SK-N-SH treated with all-trans-retinoic acid at 6 μM for 48 hours (cell line): ENCODE data around the gene ENPP3.

Experiments
- ATAC-seq: fragments of 200-7000 bp; cut with Tn5 transposase; 3 replicates; pipeline ENCODE4 v1.9.1; 2020; ENCODE audit warnings: mild to moderate bottlenecking, moderate library complexity
- ARNTL ChIP-seq: fragments of 450-650 bp; formaldehyde crosslinking; IDR thresholded peaks from 2 replicates; pipeline ENCODE4 v1.5.0; 2020; ENCODE audit warnings: low read depth, mild to moderate bottlenecking, moderate library complexity, borderline replicate concordance
- BACH2 ChIP-seq: fragments of 250-450 bp; sonication (Bioruptor Pico); IDR thresholded peaks from 2 replicates; pipeline ENCODE4 v1.9.0; 2021; ENCODE audit warnings: mild to moderate bottlenecking, borderline replicate concordance
- CREB5 ChIP-seq: fragments of 250-450 bp; sonication (Bioruptor Pico); IDR thresholded peaks from 2 replicates; pipeline ENCODE4 v1.5.1; 2020; ENCODE audit warnings: low read depth, mild to moderate bottlenecking, moderate library complexity
- CSDC2 ChIP-seq: fragments of 250-450 bp; sonication (Bioruptor Pico); IDR thresholded peaks from 2 replicates; pipeline ENCODE4 v1.5.0; 2020; ENCODE audit warnings: mild to moderate bottlenecking, moderate library complexity
- CSRNP3 ChIP-seq: fragments of 250-450 bp; sonication (Bioruptor Pico); IDR thresholded peaks from 2 replicates; pipeline ENCODE4 v1.5.1; 2021; ENCODE audit warnings: mild to moderate bottlenecking, moderate library complexity
- ESRRG ChIP-seq: fragments of 250-450 bp; sonication (Bioruptor Pico); IDR thresholded peaks from 2 replicates; pipeline ENCODE4 v1.6.1; 2021; ENCODE audit warnings: mild to moderate bottlenecking
- GLIS3 ChIP-seq: fragments of 250-450 bp; sonication (Bioruptor Pico); IDR thresholded peaks from 2 replicates; pipeline ENCODE4 v1.5.0; 2020; ENCODE audit warnings: mild to moderate bottlenecking, moderate library complexity
- ISL1 ChIP-seq: fragments of 250-450 bp; sonication (Bioruptor Pico); IDR thresholded peaks from 2 replicates; pipeline ENCODE4 v2.1.2; 2022; ENCODE audit warnings: mild to moderate bottlenecking, moderate library complexity
- PATZ1 ChIP-seq: fragments of 250-450 bp; sonication (Bioruptor Pico); IDR thresholded peaks from 2 replicates; pipeline ENCODE4 v1.8.0; 2020; ENCODE audit warnings: mild to moderate bottlenecking, moderate library complexity, borderline replicate concordance
- POU6F1 ChIP-seq: fragments of 250-450 bp; sonication (Bioruptor Pico); IDR thresholded peaks from 2 replicates; pipeline ENCODE4 v1.8.0; 2021; ENCODE audit warnings: low read depth, mild to moderate bottlenecking, moderate library complexity, borderline replicate concordance
- PPARA ChIP-seq: fragments of 250-450 bp; sonication (Bioruptor Pico); IDR thresholded peaks from 2 replicates; pipeline ENCODE4 v1.5.0; 2020; ENCODE audit warnings: mild to moderate bottlenecking, borderline replicate concordance
- RARB ChIP-seq: fragments of 250-450 bp; sonication (Bioruptor Pico); IDR thresholded peaks from 2 replicates; pipeline ENCODE4 v1.8.0; 2021; ENCODE audit warnings: mild to moderate bottlenecking, moderate library complexity
- TCF4 ChIP-seq: fragments of 250-450 bp; sonication (Bioruptor Pico); IDR thresholded peaks from 2 replicates; pipeline ENCODE4 v1.8.0; 2021; ENCODE audit warnings: mild to moderate bottlenecking, moderate library complexity, borderline replicate concordance
- TOX ChIP-seq: fragments of 250-450 bp; sonication (Bioruptor Pico); IDR thresholded peaks from 2 replicates; pipeline ENCODE4 v1.8.0; 2021; ENCODE audit warnings: mild to moderate bottlenecking, moderate library complexity, borderline replicate concordance
- TSHZ2 ChIP-seq: fragments of 250-450 bp; sonication (Bioruptor Pico); IDR thresholded peaks from 2 replicates; pipeline ENCODE4 v1.5.0; 2020; ENCODE audit warnings: mild to moderate bottlenecking, moderate library complexity
- ZC3H10 ChIP-seq: fragments of 250-450 bp; sonication (Bioruptor Pico); IDR thresholded peaks from 2 replicates; pipeline ENCODE4 v1.5.1; 2021; ENCODE audit warnings: mild to moderate bottlenecking, moderate library complexity
- ZFP3 ChIP-seq: fragments of 250-450 bp; sonication (Bioruptor Pico); IDR thresholded peaks from 2 replicates; pipeline ENCODE4 v1.5.0; 2020; ENCODE audit warnings: mild to moderate bottlenecking, moderate library complexity
- ZFP30 ChIP-seq: fragments of 450-650 bp; formaldehyde crosslinking; IDR thresholded peaks from 2 replicates; pipeline ENCODE4 v1.5.0; 2022; ENCODE audit warnings: mild to moderate bottlenecking, moderate library complexity
- ZNF565 ChIP-seq: fragments of 450-650 bp; formaldehyde crosslinking; conservative IDR thresholded peaks from 2 replicates; pipeline ENCODE4 v1.5.0; 2020; ENCODE audit warnings: low read depth, mild to moderate bottlenecking, moderate library complexity
- ZNF70 ChIP-seq: fragments of 450-650 bp; formaldehyde crosslinking; IDR thresholded peaks from 2 replicates; pipeline ENCODE4 v1.5.0; 2020; ENCODE audit warnings: mild to moderate bottlenecking, moderate library complexity
- ZNF8 ChIP-seq: fragments of 450-650 bp; formaldehyde crosslinking; IDR thresholded peaks from 2 replicates; pipeline ENCODE4 v1.5.0; 2020; ENCODE audit warnings: mild to moderate bottlenecking, moderate library complexity

Gene ENPP3

GRCh38 chr6:131642565-131642964, 5.5 kb downstream of the ENPP3 start:
- no peak for ATAC-seq
- TF ChIP-seq GLIS3 (CRISPR knock-in tag) (no peak), CSRNP3 (CRISPR knock-in tag) (no peak), CSDC2 (CRISPR knock-in tag) (no peak)

- no peak for ATAC-seq
- no peak for TF ChIP-seq ESRRG (CRISPR knock-in tag)
- TF ChIP-seq ZNF565 = no peak
- TF ChIP-seq CREB5 (CRISPR knock-in tag) = no peak
- TF ChIP-seq PPARA (CRISPR knock-in tag) = no peak
- no peak for TF ChIP-seq BACH2 (CRISPR knock-in tag)
- TF ChIP-seq ZNF70 (CRISPR knock-in tag) = no peak
- no peak for TF ChIP-seq CSRNP3 (CRISPR knock-in tag)
- no peak for TF ChIP-seq GLIS3 (CRISPR knock-in tag)
- no peak for TF ChIP-seq PATZ1 (CRISPR knock-in tag)
- TF ChIP-seq TCF4 (CRISPR knock-in tag) = no peak
- no peak for TF ChIP-seq ARNTL (CRISPR knock-in tag)
- no peak for TF ChIP-seq ISL1 (CRISPR knock-in tag)
- TF ChIP-seq ZFP3 (CRISPR knock-in tag) = no peak
- TF ChIP-seq POU6F1 (CRISPR knock-in tag) = no peak
- TF ChIP-seq ZFP30 (CRISPR knock-in tag) = no peak
- TF ChIP-seq ZNF8 (CRISPR knock-in tag) = no peak
- no peak for TF ChIP-seq TOX (CRISPR knock-in tag)
- no peak for TF ChIP-seq RARB (CRISPR knock-in tag)
Observed at GRCh38 chr6:131642987-131643611, 6.0 kb downstream of the ENPP3 start.

GRCh38 chr6:131643855-131644460, 6.9 kb downstream of the ENPP3 start:
- no peak for ATAC-seq
- TF ChIP-seq POU6F1 (CRISPR knock-in tag) (no peak), RARB (CRISPR knock-in tag) (no peak), ZNF565 (no peak), TSHZ2 (no peak), CREB5 (CRISPR knock-in tag) (no peak), ZC3H10 (no peak), PATZ1 (CRISPR knock-in tag) (no peak), GLIS3 (CRISPR knock-in tag) (no peak)
